KMS-11 (cell line): Measurements from ENCODE around the gene AKR1C1.
"Not testable (repeated sequence)": the region's sequence is repeated elsewhere in the genome, so short reads cannot be mapped to it uniquely, and the experiment has no call there.

Experiments
- H2AFZ ChIP-seq: fragments of 200-600 bp; sonication (generic); 2 replicates; pipeline ENCODE4 v1.6.1; 2016; ENCODE audit warnings: antibody characterized with exemption, mixed run types, low read depth
- H3K27ac ChIP-seq: fragments of 200-600 bp; sonication (generic); 2 replicates; pipeline ENCODE4 v1.6.1; 2016; ENCODE audit warnings: mild to moderate bottlenecking, mixed run types
- H3K27me3 ChIP-seq: fragments of 200-600 bp; sonication (generic); 2 replicates; pipeline ENCODE4 v1.6.1; 2017; ENCODE audit warnings: mild to moderate bottlenecking, low read depth, mixed run types, moderate library complexity; ENCODE audit not compliant: insufficient read depth
- H3K36me3 ChIP-seq: fragments of 200-600 bp; sonication (generic); 2 replicates; pipeline ENCODE4 v1.6.1; 2017; ENCODE audit warnings: mild to moderate bottlenecking, mixed run types; ENCODE audit not compliant: insufficient read depth
- H3K4me1 ChIP-seq: fragments of 200-600 bp; sonication (generic); 2 replicates; pipeline ENCODE4 v1.6.1; 2016; ENCODE audit warnings: mild to moderate bottlenecking, low read depth, mixed run types; ENCODE audit not compliant: poor library complexity, severe bottlenecking
- H3K4me2 ChIP-seq: fragments of 200-600 bp; sonication (generic); 2 replicates; pipeline ENCODE4 v1.7.0; 2016; ENCODE audit warnings: mild to moderate bottlenecking, mixed run types
- H3K4me3 ChIP-seq: fragments of 200-600 bp; sonication (generic); IDR thresholded peaks from 2 replicates; pipeline ENCODE4 v1.6.1; 2017; ENCODE audit warnings: low read depth, low read length, mixed read lengths; ENCODE audit not compliant: insufficient read depth
- H3K79me2 ChIP-seq: fragments of 200-600 bp; sonication (generic); 2 replicates; pipeline ENCODE4 v1.6.1; 2016; ENCODE audit warnings: low read depth, mixed run types; ENCODE audit not compliant: insufficient read depth
- H3K9ac ChIP-seq: fragments of 200-600 bp; sonication (generic); 2 replicates; pipeline ENCODE4 v1.6.1; 2016; ENCODE audit warnings: mild to moderate bottlenecking, mixed run types
- H4K20me1 ChIP-seq: fragments of 200-600 bp; sonication (generic); 2 replicates; pipeline ENCODE4 v1.6.1; 2016; ENCODE audit warnings: mild to moderate bottlenecking, mixed run types; ENCODE audit not compliant: insufficient read depth
- TF ChIP-seq, protein P1 (sequence below): fragments of 200-600 bp; sonication (generic); conservative IDR thresholded peaks from 2 replicates; pipeline ENCODE4 v1.6.1; 2017; ENCODE audit warnings: low read depth, mild to moderate bottlenecking, antibody characterized with exemption, low read length, moderate library complexity, mixed read lengths

AKR1C1 gene

DNA sequence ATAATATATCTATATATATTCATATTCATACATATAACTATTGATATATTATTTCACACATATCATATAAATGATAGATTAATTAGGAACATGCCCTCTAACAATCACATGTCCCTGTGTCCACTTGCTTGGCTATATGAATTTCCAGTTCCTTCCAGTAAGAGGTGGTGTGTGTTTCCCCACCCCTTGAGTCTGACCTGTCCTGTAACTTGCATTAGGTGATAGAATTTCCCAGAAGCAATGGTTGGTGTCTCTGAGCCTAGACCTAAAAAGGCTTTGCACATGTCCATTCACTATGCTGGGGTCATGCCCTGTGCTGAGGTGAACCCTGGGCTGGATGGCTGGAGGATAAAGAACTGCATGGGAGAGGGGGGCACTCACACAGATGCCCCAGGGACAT is 31.0 kb downstream of the AKR1C1 start:
- not testable (repeated sequence) for H3K4me1 ChIP-seq, H3K4me3 ChIP-seq

DNA sequence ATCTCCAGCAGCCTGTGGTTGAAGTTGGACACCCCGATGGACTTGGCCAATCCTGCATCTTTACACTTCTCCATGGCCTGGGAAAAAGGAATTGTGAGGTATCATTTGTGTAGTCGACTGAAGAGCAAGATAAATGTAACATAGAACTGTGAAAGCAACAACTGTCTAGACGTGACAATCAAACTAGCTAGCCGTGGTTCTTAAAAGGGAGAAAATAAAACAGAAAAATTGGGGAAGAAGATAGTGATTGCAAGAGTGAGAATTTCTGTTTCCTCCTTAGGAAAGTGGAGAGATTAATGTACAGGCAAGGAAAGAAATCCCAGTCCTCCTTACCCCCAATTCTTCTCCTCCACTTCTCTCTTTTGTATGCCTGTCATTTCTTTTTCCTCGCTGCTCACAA is 35.5 kb downstream of the AKR1C1 start:
- TF ChIP-seq, protein P1, sequence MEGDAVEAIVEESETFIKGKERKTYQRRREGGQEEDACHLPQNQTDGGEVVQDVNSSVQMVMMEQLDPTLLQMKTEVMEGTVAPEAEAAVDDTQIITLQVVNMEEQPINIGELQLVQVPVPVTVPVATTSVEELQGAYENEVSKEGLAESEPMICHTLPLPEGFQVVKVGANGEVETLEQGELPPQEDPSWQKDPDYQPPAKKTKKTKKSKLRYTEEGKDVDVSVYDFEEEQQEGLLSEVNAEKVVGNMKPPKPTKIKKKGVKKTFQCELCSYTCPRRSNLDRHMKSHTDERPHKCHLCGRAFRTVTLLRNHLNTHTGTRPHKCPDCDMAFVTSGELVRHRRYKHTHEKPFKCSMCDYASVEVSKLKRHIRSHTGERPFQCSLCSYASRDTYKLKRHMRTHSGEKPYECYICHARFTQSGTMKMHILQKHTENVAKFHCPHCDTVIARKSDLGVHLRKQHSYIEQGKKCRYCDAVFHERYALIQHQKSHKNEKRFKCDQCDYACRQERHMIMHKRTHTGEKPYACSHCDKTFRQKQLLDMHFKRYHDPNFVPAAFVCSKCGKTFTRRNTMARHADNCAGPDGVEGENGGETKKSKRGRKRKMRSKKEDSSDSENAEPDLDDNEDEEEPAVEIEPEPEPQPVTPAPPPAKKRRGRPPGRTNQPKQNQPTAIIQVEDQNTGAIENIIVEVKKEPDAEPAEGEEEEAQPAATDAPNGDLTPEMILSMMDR: no peak
- H3K27ac ChIP-seq: no peak overlapping the region
- H3K79me2 ChIP-seq: no peaks in the 10 kb centered on the region
- no peak overlapping the region for H3K4me2 ChIP-seq
- no peaks in the 10 kb centered on the region for H3K27me3 ChIP-seq
- H3K4me1 ChIP-seq: no peaks in the 10 kb centered on the region
- no peak overlapping the region for H3K4me3 ChIP-seq
- no peaks in the 10 kb centered on the region for H4K20me1 ChIP-seq
- no peak overlapping the region for H2AFZ ChIP-seq
- H3K36me3 ChIP-seq: no peaks in the 10 kb centered on the region
- no peak overlapping the region for H3K9ac ChIP-seq

More for the DNA sequence above, 31.0 kb downstream of the AKR1C1 start:
- H2AFZ ChIP-seq, H3K9ac ChIP-seq, H3K4me2 ChIP-seq, H4K20me1 ChIP-seq, H3K79me2 ChIP-seq, H3K36me3 ChIP-seq, H3K27ac ChIP-seq, H3K27me3 ChIP-seq: not testable (repeated sequence)

DNA sequence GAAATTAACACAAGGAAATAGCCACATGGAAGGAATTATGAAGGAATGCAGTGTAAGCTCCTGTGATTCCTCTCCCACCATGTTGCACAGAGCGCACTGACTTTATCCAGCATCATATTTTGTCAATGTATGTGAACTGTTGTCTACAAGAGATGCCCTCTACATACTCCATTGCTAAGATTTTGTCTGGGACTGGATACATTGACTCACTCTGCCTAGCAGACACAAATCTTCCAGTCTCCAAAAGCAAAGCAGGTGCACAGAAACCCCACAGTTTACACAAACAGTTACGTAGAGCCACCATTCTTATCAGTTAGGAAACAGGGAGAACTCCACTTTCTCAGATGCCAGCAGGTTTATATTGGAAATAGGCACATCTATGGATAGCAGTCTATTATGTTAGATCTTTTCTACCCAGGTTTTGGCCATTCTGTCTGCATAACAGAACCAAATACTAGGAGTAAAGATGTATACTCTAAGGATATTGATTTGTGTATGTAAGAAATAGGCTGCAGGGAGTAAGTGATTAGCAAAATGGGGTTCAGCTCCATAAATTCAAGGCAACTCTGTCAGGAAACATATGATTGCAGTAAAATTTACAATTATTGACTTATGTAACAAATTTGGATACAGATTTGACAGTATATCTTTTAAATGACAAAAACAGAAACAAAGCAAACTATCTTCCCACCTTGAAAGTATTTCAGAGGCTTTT is 39.0 kb downstream of the AKR1C1 start:
- Histone ChIP-seq H2AFZ (no peak overlapping the region), H3K4me2 (no peak overlapping the region)

DNA sequence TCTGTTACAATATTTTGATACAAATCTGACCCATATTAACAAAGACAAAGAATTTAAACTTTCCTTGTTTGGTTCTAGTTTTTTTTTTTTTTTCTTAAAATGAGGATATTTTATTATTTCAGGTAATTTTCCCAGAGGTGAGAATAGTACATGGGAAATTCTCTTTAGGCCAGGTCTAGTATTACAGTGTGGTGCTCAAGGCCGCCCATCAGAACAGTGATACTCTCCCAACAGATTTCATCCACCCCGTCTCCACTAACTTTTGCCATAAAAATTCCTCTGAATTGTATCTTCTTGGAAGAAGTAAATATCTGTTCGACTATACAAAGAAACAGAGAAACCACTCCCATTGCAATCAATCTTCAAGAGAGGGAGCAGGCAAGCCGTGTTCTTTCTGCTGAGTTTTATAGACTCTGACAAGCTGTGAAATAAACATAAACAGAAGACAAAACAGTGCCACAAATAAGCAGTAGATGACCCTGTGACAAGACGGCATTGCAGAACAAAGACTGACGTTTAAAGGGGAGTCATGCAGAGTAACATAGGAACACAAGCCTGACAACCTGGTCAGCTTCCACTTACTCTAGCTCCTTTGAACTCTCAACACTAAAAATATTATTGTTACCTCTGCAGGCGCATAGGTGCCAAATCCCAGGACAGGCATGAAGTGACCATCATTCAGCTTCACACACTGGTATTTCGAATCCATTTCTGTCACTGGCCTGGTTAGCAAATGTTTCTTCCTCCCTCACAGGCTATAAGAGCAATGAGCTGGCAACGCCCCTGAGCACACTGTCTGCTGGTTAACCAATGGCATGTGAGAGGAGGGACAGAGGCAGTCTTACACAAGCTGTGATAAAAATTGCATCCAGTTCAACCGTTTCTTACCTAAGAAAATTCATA is 40.2 kb downstream of the AKR1C1 start, which contains the start of gene AKR1C2:
Gene AKR1C2 (minus strand): TSS at position 731 of the 903 bp plus-strand sequence. CDS start 22 bp downstream, at position 709.
- H3K36me3 ChIP-seq, H3K9ac ChIP-seq, H3K4me3 ChIP-seq, H3K79me2 ChIP-seq, H3K4me1 ChIP-seq, H2AFZ ChIP-seq, H3K27ac ChIP-seq, H3K4me2 ChIP-seq, H4K20me1 ChIP-seq, H3K27me3 ChIP-seq: not testable (repeated sequence)

More for the DNA sequence above, 39.0 kb downstream of the AKR1C1 start:
- TF ChIP-seq, protein P1: no peak
- Histone ChIP-seq H4K20me1 (no peaks in the 10 kb centered on the region), H3K27ac (no peak overlapping the region), H3K4me1 (no peaks in the 10 kb centered on the region), H3K4me3 (no peak overlapping the region), H3K36me3 (no peaks in the 10 kb centered on the region), H3K9ac (no peak overlapping the region), H3K79me2 (no peaks in the 10 kb centered on the region), H3K27me3 (no peaks in the 10 kb centered on the region)

DNA sequence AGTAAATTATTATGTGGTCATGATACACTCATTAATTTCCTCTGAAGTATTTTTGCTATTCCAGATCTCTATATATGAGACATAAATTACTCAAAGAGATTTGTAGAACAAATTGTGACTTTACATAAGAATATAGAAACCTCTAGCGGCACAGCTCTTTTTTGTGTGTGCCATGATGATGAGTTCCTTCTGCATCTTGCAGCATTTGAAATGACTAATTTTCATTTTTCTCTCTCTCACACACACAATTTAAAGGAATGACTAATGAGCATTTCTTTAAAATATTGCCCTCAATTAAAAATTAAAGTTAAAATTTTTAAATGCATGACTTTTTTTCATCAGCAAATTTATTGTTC is 40.8 kb downstream of the AKR1C1 start:
- H3K27ac ChIP-seq, H3K4me2 ChIP-seq, H3K36me3 ChIP-seq, H3K27me3 ChIP-seq, H4K20me1 ChIP-seq, H3K9ac ChIP-seq, H3K79me2 ChIP-seq, H2AFZ ChIP-seq, H3K4me1 ChIP-seq, H3K4me3 ChIP-seq: not testable (repeated sequence)

DNA sequence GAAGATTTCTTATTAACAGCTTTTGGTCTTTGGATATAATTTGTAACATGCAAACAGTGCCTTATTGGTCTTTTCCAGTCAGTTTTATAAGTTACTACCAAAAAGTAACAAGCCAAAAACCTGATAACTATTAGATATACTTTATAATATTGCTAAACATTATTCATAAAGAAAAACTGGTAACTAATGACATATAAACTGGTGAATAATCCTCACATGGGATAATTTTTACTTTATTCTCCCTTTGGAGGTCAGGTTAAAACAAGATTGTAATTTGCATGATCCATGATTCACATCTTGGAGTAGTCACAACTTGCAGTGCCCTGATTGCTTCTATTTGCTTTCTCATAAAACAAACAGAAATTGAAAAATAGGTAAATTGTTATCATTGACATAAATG is 41.3 kb downstream of the AKR1C1 start:
- H3K4me1 ChIP-seq, H2AFZ ChIP-seq, H3K79me2 ChIP-seq, H3K27me3 ChIP-seq, H4K20me1 ChIP-seq, H3K36me3 ChIP-seq, H3K4me3 ChIP-seq, H3K4me2 ChIP-seq, H3K9ac ChIP-seq, H3K27ac ChIP-seq: not testable (repeated sequence)

DNA sequence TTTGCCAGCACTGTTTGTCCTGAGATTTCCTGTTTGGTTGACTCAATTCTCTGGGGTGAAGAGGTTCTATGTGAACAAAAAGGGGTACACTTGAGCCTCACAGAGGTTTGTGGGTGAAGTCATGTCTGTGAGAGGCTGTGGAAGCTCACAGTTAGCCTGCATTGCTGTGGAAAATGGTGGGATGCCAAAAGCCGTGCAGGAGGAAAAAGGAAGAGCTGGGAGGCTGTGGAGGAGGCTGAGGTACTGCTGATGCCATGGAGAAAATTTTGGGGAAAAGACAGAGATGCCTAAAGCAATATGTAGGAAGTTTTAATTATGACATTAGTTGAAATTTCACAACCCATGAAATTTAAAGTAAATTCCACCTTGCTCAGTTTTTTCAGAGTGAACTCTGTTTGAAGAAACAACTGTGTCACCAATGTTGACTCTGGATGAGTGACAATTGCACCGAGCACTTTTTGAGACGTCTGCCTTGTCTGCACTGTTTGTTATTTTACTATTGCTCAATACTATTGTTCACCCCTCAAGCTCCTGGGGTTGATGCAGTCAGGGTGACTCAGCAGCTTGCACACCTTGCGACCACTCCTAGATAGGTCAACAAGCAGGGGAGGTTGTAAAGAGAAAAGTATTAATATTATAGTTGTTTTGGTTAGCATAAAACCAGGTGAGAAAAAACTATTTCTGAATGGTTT is 45.8 kb downstream of the AKR1C1 start:
- H2AFZ ChIP-seq, H3K27ac ChIP-seq, H3K36me3 ChIP-seq, H3K79me2 ChIP-seq, H3K27me3 ChIP-seq, H3K4me2 ChIP-seq, H4K20me1 ChIP-seq, H3K9ac ChIP-seq, H3K4me1 ChIP-seq, H3K4me3 ChIP-seq: not testable (repeated sequence)

DNA sequence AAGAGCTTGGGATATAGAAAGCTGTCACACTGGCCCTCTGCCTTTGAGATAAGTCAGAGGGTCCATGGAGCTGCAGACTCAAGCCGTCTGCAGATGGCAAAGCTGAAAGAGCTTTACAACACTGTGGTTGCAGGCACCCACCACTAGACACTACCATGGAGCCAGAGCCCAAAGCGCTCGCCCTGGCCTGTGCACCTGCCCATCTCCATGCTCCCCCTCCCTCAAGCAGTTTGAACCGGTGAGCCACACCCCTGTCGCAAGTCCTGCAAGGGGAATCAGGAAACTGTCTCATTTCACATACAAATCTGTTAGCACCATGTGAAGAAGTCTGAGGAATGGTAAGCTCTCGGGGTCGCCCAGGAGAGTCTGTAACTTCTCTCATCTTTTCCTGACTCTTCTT is 46.8 kb downstream of the AKR1C1 start:
- not testable (repeated sequence) for H3K79me2 ChIP-seq, H3K27me3 ChIP-seq, H3K4me3 ChIP-seq, H4K20me1 ChIP-seq, H2AFZ ChIP-seq, H3K27ac ChIP-seq, H3K4me1 ChIP-seq, H3K9ac ChIP-seq, H3K36me3 ChIP-seq, H3K4me2 ChIP-seq
